Smooth muscle cell (in vitro differentiated cells): ENCODE measurements around the gene PLCB2. TPM values are rescaled to one million over a fixed set of nuclear protein-coding genes. Genes with fewer than 3 reads are reported as not detected.

ENCODE experiments used
- DNase-seq: peaks from one replicate; lab custom pipeline; 2025; ENCODE audit not compliant: unreplicated experiment; lab: John Stamatoyannopoulos, UW
- H2AFZ ChIP-seq: fragments of 200-600 bp; sonication (generic); 2 replicates; pipeline ENCODE4 v1.6.0; 2016; ENCODE audit warnings: antibody characterized with exemption, low read depth, mild to moderate bottlenecking
- H3F3A ChIP-seq: fragments of 200-600 bp; sonication (generic); 2 replicates; pipeline ENCODE4 v1.6.0; 2017; ENCODE audit warnings: antibody characterized with exemption, low read depth
- H3K27ac ChIP-seq: fragments of 200-600 bp; sonication (generic); 2 replicates; pipeline ENCODE4 v1.5.1; 2016; ENCODE audit warnings: low read depth, mild to moderate bottlenecking
- H3K27me3 ChIP-seq: fragments of 200-600 bp; sonication (generic); 2 replicates; pipeline ENCODE4 v1.6.1; 2016; ENCODE audit warnings: low read depth, mild to moderate bottlenecking
- H3K36me3 ChIP-seq: fragments of 200-600 bp; sonication (generic); 2 replicates; pipeline ENCODE4 v1.5.1; 2016; ENCODE audit warnings: low read depth
- H3K4me1 ChIP-seq: fragments of 200-600 bp; sonication (generic); 2 replicates; pipeline ENCODE4 v1.5.1; 2016; ENCODE audit warnings: low read depth
- H3K4me2 ChIP-seq: fragments of 200-600 bp; sonication (generic); 2 replicates; pipeline ENCODE4 v1.6.0; 2016; ENCODE audit warnings: mild to moderate bottlenecking
- H3K4me3 ChIP-seq: fragments of 200-600 bp; sonication (generic); 2 replicates; pipeline ENCODE4 v1.5.1; 2016; ENCODE audit warnings: mild to moderate bottlenecking
- H3K79me2 ChIP-seq: fragments of 200-600 bp; sonication (generic); 2 replicates; pipeline ENCODE4 v1.6.0; 2016; ENCODE audit warnings: low read depth, mild to moderate bottlenecking
- H3K9ac ChIP-seq: fragments of 200-600 bp; sonication (generic); 2 replicates; pipeline ENCODE4 v1.6.0; 2016; ENCODE audit warnings: low read depth
- H3K9me3 ChIP-seq: fragments of 200-600 bp; sonication (generic); replicated peaks from 2 replicates; pipeline ENCODE4 v1.5.1; 2016; ENCODE audit warnings: low read depth
- H4K20me1 ChIP-seq: fragments of 200-600 bp; sonication (generic); 2 replicates; pipeline ENCODE4 v1.6.0; 2016; ENCODE audit warnings: low read depth
- CTCF ChIP-seq: fragments of 200-600 bp; sonication (generic); IDR thresholded peaks from 2 replicates; pipeline ENCODE4 v1.5.1; 2017; ENCODE audit warnings: borderline replicate concordance, mild to moderate bottlenecking, antibody characterized with exemption; ENCODE audit not compliant: insufficient read depth, poor library complexity, severe bottlenecking
- WGBS: methylation state at CpG from one replicate; pipeline ENCODE4 v1.1.7; 2016; ENCODE audit warnings: low lambda C conversion rate; 5-methylcytosine and 5-hydroxymethylcytosine counted together
- polyA plus RNA-seq: library from polyadenylated mRNA; unstranded; fragments of >200 nt; fragmentation: Nextera tagmentation; extraction: Ambion mirVana; gene quantifications from 2 replicates; pipeline ENCODE4 v1.2.1, GENCODE V29; 2016
- total RNA-seq: library from RNA; depleted of rRNA; stranded (reverse); fragments of >200 nt; gene quantifications from 2 replicates; pipeline ENCODE4 v1.2.3, GENCODE V29; 2014

The PLCB2 gene
- total and polyA plus RNA-seq, 2 experiments from 2014 or later = 1.5 TPM; not detected in 1

GRCh38 chr15:40241269-40242212 lies 66.2 kb downstream of the PLCB2 start:
- Histone ChIP-seq H4K20me1 (no peaks in the 10 kb centered on the region), H3K79me2 (no peaks in the 10 kb centered on the region), H3K9ac (no peak overlapping the region)

DNA sequence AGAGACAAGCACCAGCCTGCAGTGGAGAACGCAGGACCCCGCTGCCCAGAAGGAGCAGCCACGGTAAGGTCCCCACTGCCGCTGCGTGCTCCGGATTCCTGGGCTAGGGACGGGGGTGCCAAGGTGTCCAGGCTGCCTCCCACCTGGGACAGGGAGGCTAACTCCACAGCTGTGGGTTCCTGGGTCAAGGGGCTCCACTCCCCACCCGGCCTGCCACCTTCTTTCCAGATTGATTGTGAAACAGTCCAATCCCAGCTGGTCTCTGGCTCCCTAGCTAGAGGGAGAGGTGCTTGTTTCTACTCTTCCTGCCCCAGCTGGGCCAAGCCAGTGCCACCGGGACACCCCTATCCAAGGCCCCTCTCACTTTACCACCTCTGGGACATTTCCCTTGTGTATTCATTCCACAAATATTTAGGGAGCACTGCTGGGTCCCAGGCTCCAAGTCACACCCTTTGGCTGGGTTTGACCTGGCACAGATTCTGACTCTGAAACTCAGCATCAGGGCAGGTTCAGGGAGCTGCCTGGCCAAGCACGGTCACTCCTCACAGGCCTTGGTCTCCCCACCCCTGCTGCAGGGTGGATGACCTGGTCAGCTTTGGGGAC lies 67.0 kb downstream of the PLCB2 start:
- no peak overlapping the region for H3K4me3 ChIP-seq
- H2AFZ ChIP-seq = no peak overlapping the region
- no peaks in the 10 kb centered on the region for H3K79me2 ChIP-seq
- no peaks in the 10 kb centered on the region for H4K20me1 ChIP-seq
- 92% methylated on average over 10 of the region's 10 CpGs for WGBS
- no peaks in the 10 kb centered on the region for H3F3A ChIP-seq
- no peaks in the 10 kb centered on the region for H3K9me3 ChIP-seq
- H3K27me3 ChIP-seq = peaks cover 19% of the 10 kb centered on the region
- no peaks in the 10 kb centered on the region for H3K36me3 ChIP-seq
- no peak overlapping the region for H3K27ac ChIP-seq
- peaks cover 5% of the 10 kb centered on the region for H3K4me1 ChIP-seq
- no peak overlapping the region for H3K9ac ChIP-seq
- DNase-seq = no peak
- H3K4me2 ChIP-seq = no peak overlapping the region
- TF ChIP-seq CTCF = no peak

More at GRCh38 chr15:40241269-40242212, 66.2 kb downstream of the PLCB2 start:
- no peak overlapping the region for H2AFZ ChIP-seq
- DNase-seq = no peak
- H3K27me3 ChIP-seq = peaks cover 19% of the 10 kb centered on the region
- no peaks in the 10 kb centered on the region for H3K9me3 ChIP-seq
- H3F3A ChIP-seq = no peaks in the 10 kb centered on the region
- H3K27ac ChIP-seq = no peak overlapping the region
- H3K4me1 ChIP-seq = peaks cover 5% of the 10 kb centered on the region
- H3K36me3 ChIP-seq = no peaks in the 10 kb centered on the region
- no peak overlapping the region for H3K4me3 ChIP-seq
- H3K4me2 ChIP-seq = no peak overlapping the region
- TF ChIP-seq CTCF = no peak
- WGBS = 95% methylated on average over 13 of the region's 14 CpGs

GRCh38 chr15:40239693-40240618 lies 67.8 kb downstream of the PLCB2 start:
- H3K4me3 ChIP-seq = no peak overlapping the region
- H3K27me3 ChIP-seq = peaks cover 19% of the 10 kb centered on the region
- WGBS = 76% methylated on average over 19 of the region's 19 CpGs
- H3K4me2 ChIP-seq = peak overlapping the region; percentile 89
- H4K20me1 ChIP-seq = no peaks in the 10 kb centered on the region
- H2AFZ ChIP-seq = no peak overlapping the region
- DNase-seq = no peak
- no peaks in the 10 kb centered on the region for H3K9me3 ChIP-seq
- no peaks in the 10 kb centered on the region for H3K36me3 ChIP-seq
- peaks cover 5% of the 10 kb centered on the region for H3K4me1 ChIP-seq
- H3K79me2 ChIP-seq = no peaks in the 10 kb centered on the region
- H3K27ac ChIP-seq = no peak overlapping the region
- no peak for TF ChIP-seq CTCF
- H3F3A ChIP-seq = no peaks in the 10 kb centered on the region
- no peak overlapping the region for H3K9ac ChIP-seq
